ENCODE data around the gene FAM3B. TPM values are rescaled to one million over a fixed set of nuclear protein-coding genes. Genes with fewer than 3 reads are reported as not detected.

The FAM3B gene
- total and polyA plus RNA-seq, 8 donors, result 7.9 to 31.9 (median 13.0) TPM

GRCh38 chr21:41328660-41329607, 12.3 kb downstream of the FAM3B start:
- peak in 1 of 4 donors; percentile 61 for DNase-seq
- Histone ChIP-seq H3K9me3 (peaks cover 0 to 3% of the 10 kb centered on the region in 2 donors), H3K36me3 (no peaks in the 10 kb centered on the region), H3K27me3 (no peaks in the 10 kb centered on the region), H3K27ac (no peak overlapping the region), H3K4me3 (no peak overlapping the region), H3K4me1 (no peaks in the 10 kb centered on the region)
- no peak for TF ChIP-seq CTCF (IDR thresholded peaks at IDR 0.05)
- ATAC-seq, result no peak
- intact Hi-C loops (cut with DNase I), result no loop called here

DNA sequence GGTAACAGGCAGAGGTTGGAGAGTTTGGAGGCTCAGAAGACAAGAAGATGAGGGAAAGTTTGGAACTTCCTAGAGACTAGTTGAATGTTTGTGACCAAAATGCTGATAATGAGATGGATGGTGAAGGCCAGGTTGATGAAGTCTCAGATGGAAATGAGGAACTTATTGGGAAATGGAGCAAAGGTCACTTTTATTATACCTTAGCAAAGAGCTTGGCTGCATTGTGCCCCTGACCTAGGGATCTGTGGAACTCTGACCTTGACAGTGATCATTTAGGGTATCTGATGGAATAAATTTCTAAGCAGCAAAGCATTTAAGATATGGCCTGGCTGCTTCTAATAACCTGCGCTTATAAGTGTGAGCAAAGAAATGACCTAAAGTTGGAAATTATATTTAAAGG, 17.2 kb downstream of the FAM3B start:
- Histone ChIP-seq H3K27me3 (no peaks in the 10 kb centered on the region), H3K4me1 (no peaks in the 10 kb centered on the region), H3K9me3 (peaks cover 0 to 8% of the 10 kb centered on the region in 2 donors), H3K4me3 (no peak overlapping the region), H3K27ac (no peak overlapping the region), H3K36me3 (no peaks in the 10 kb centered on the region)
- no peak for DNase-seq
- intact Hi-C loops (cut with DNase I), result no loop called here
- TF ChIP-seq CTCF (IDR thresholded peaks at IDR 0.05), result no peak
- no peak for ATAC-seq

DNA sequence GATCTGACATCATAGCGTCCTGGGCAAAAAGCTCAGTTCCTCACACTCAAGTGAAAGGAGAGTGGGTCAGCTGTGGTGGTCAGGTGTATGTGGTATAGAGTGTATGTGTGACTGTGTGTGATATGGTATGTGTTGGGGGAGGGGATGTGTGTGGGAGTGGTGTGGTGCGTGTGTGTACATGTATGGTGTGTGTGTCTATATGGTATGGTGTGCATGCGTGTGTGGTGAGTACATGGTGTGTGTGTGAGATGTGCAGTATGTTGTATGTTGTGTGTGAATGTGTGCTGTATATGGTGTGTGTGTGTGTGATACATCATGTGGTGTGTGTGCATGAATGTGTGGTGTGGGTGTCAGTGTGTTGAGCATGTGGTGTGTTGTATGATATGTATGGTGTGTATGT, 20.9 kb downstream of the FAM3B start:
- DNase-seq (no peak), ATAC-seq (no peak)
- Histone ChIP-seq H3K36me3 (no peaks in the 10 kb centered on the region), H3K4me3 (no peak overlapping the region), H3K27me3 (no peaks in the 10 kb centered on the region), H3K4me1 (no peaks in the 10 kb centered on the region), H3K9me3 (peaks cover 0 to 13% of the 10 kb centered on the region in 2 donors), H3K27ac (no peak overlapping the region)
- TF ChIP-seq CTCF (IDR thresholded peaks at IDR 0.05), result no peak
- intact Hi-C loops (cut with DNase I), result no loop called here

DNA sequence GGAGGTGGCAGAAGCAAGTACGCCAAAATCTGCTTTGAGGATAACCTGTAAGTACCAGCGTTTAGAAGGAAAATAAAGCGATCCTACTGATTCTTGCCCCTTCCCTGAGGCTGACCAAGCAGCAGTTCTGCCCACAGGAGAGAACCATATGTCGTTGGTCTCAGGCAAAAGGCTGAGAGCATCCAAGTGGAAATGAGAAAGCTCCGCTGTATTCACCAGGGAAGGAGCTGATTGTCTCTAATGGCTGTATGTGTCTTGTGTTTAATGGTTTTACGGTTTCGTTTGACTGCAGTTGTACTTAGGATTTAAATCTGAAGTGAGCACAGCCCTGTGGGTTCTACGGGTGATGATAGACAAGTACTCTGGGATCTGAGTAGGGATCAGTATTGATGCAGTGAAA, 21.9 kb downstream of the FAM3B start:
- Histone ChIP-seq H3K4me3 (no peak overlapping the region), H3K9me3 (peaks cover 0 to 13% of the 10 kb centered on the region in 2 donors), H3K4me1 (no peaks in the 10 kb centered on the region), H3K27me3 (no peaks in the 10 kb centered on the region), H3K36me3 (no peaks in the 10 kb centered on the region), H3K27ac (no peak overlapping the region)
- no peak for DNase-seq
- intact Hi-C loops (cut with DNase I), result no loop called here
- ATAC-seq, result no peak
- no peak for TF ChIP-seq CTCF (IDR thresholded peaks at IDR 0.05)

- intact Hi-C loops (cut with DNase I), result no loop called here
- Histone ChIP-seq H3K9me3 (peaks cover 0 to 5% of the 10 kb centered on the region in 2 donors), H3K4me3 (no peak overlapping the region), H3K36me3 (no peaks in the 10 kb centered on the region), H3K27me3 (no peaks in the 10 kb centered on the region), H3K4me1 (peaks cover 0 to 1% of the 10 kb centered on the region in 2 donors), H3K27ac (no peak overlapping the region)
- no peak for DNase-seq
- TF ChIP-seq CTCF (IDR thresholded peaks at IDR 0.05), result no peak
- ATAC-seq, result no peak
These were observed 25.4 kb downstream of the FAM3B start for GRCh38 chr21:41342035-41342434.

Measured in left lung (tissue), 10 donors.